ENCODE data around the gene NXF3.

- TF ChIP-seq CTCF (IDR thresholded peaks at IDR 0.05), result no peak
- no peak for TF ChIP-seq POLR2AphosphoS5 (IDR thresholded peaks at IDR 0.05)
These were observed 11.9 kb downstream of the NXF3 start for GRCh38 chrX:103081051-103081450.

Data from stomach (tissue), 4 donors.